CD14-positive monocyte (primary cell): Measurements from ENCODE around the gene ANKRD13C. TPM values are rescaled to one million over a fixed set of nuclear protein-coding genes. Genes with fewer than 3 reads are reported as not detected.

ENCODE experiments used
- DNase-seq, 3 donors: peaks; one replicate each; pipeline ENCODE4 v3.0.0-alpha.2; 2011 to 2022
- H2AFZ ChIP-seq: 2 replicates; pipeline ENCODE4 v1.6.0; 2012; ENCODE audit warnings: mild to moderate bottlenecking, low read depth, low read length, inconsistent platforms; ENCODE audit not compliant: insufficient read depth, poor library complexity, severe bottlenecking
- H3K27ac ChIP-seq, 2 donors: 1 replicate in 1 of 2; 2 replicates in 1 of 2; pipeline ENCODE4 v1.5.1; 2012 to 2013; ENCODE audit warnings: low read length in 2 of 2, control low read depth in 1 of 2, inconsistent platforms in 1 of 2, low read depth in 1 of 2, mild to moderate bottlenecking in 1 of 2
- H3K27me3 ChIP-seq, 2 donors: one replicate each; pipeline versions ENCODE4 v1.6.0 to v1.6.1; 2011 to 2013; ENCODE audit warnings: low read length in 2 of 2; ENCODE audit not compliant: control insufficient read depth in 2 of 2, insufficient read depth in 2 of 2
- H3K36me3 ChIP-seq, 2 donors: replicated peaks in 1 of 2; 1 replicate in 1 of 2; 2 replicates in 1 of 2; pipeline versions ENCODE4 v1.5.1 to v1.6.1; 2012 to 2013; ENCODE audit warnings: low read length in 2 of 2, control low read depth in 1 of 2, inconsistent platforms in 1 of 2, mild to moderate bottlenecking in 1 of 2; ENCODE audit not compliant: insufficient read depth in 2 of 2, control insufficient read depth in 1 of 2
- H3K4me1 ChIP-seq, 2 donors: 1 replicate in 1 of 2; 2 replicates in 1 of 2; pipeline versions ENCODE4 v1.5.1 to v1.6.1; 2012 to 2013; ENCODE audit warnings: low read length in 2 of 2, control low read depth in 1 of 2, inconsistent platforms in 1 of 2, mild to moderate bottlenecking in 1 of 2, moderate library complexity in 1 of 2; ENCODE audit not compliant: insufficient read depth in 2 of 2, control insufficient read depth in 1 of 2
- H3K4me2 ChIP-seq: replicated peaks from 2 replicates; pipeline ENCODE3; 2012; ENCODE audit warnings: low read length, moderate library complexity, mild to moderate bottlenecking; ENCODE audit not compliant: poor library complexity, severe bottlenecking; ENCODE audit errors: extremely low read depth
- H3K4me3 ChIP-seq, 3 experiments: fragments of 200-600 bp in 1 of 3; sonication (generic) in 1 of 3; replicated peaks in 1 of 3; 1 replicate in 2 of 3; 2 replicates in 1 of 3; pipeline ENCODE4 v1.5.1; 2011 to 2013; ENCODE audit warnings: low read length in 3 of 3, mild to moderate bottlenecking in 3 of 3, control low read depth in 2 of 3, low read depth in 2 of 3, inconsistent platforms in 1 of 3, moderate library complexity in 1 of 3
- H3K79me2 ChIP-seq: 2 replicates; pipeline ENCODE4 v1.6.0; 2012; ENCODE audit warnings: mild to moderate bottlenecking, control low read depth, inconsistent platforms, low read length, moderate library complexity; ENCODE audit not compliant: insufficient read depth
- H3K9ac ChIP-seq: 2 replicates; pipeline ENCODE4 v1.6.0; 2017; ENCODE audit warnings: low read length, mild to moderate bottlenecking; ENCODE audit not compliant: insufficient read depth, poor library complexity, severe bottlenecking
- H3K9me3 ChIP-seq, 2 donors: replicated peaks in 1 of 2; 1 replicate in 1 of 2; 2 replicates in 1 of 2; pipeline versions ENCODE4 v1.5.1 to v1.6.1; 2012 to 2013; ENCODE audit warnings: low read length in 2 of 2, control low read depth in 1 of 2; ENCODE audit not compliant: control insufficient read depth in 1 of 2, insufficient read depth in 1 of 2
- H4K20me1 ChIP-seq: 2 replicates; pipeline ENCODE4 v1.6.0; 2012; ENCODE audit warnings: mild to moderate bottlenecking, low read length, control low read depth, moderate library complexity; ENCODE audit not compliant: insufficient read depth
- H3K27ac Mint-ChIP-seq, 7 donors: one replicate each; pipeline ENCODE4 v1.8.0; 2020; ENCODE audit warnings: mild to moderate bottlenecking in 7 of 7, mixed read lengths in 7 of 7, moderate library complexity in 6 of 7, inconsistent platforms in 2 of 7
- H3K27me3 Mint-ChIP-seq, 3 donors: one replicate each; pipeline ENCODE4 v1.8.0; 2021 to 2022; ENCODE audit warnings: low read depth in 3 of 3, mild to moderate bottlenecking in 3 of 3, mixed read lengths in 3 of 3, moderate library complexity in 3 of 3, inconsistent platforms in 1 of 3
- H3K36me3 Mint-ChIP-seq, 2 donors: one replicate each; pipeline ENCODE4 v1.8.0; 2020; ENCODE audit warnings: mixed read lengths in 2 of 2, inconsistent platforms in 1 of 2, mild to moderate bottlenecking in 1 of 2
- H3K4me1 Mint-ChIP-seq: one replicate; pipeline ENCODE4 v1.8.0; 2020; ENCODE audit warnings: mild to moderate bottlenecking, mixed read lengths
- H3K4me3 Mint-ChIP-seq, 2 donors: one replicate each; pipeline ENCODE4 v1.8.0; 2020; ENCODE audit warnings: mild to moderate bottlenecking in 2 of 2, mixed read lengths in 2 of 2, moderate library complexity in 1 of 2
- H3K9me3 Mint-ChIP-seq, 7 donors: one replicate each; pipeline ENCODE4 v1.8.0; 2020 to 2022; ENCODE audit warnings: mixed read lengths in 7 of 7, mild to moderate bottlenecking in 6 of 7, moderate library complexity in 6 of 7, inconsistent platforms in 2 of 7
- CTCF ChIP-seq: fragments of 200-600 bp; IDR thresholded peaks from one replicate; pipeline ENCODE4 v1.8.0; 2022; ENCODE audit warnings: antibody characterized with exemption, mild to moderate bottlenecking
- WGBS: methylation state at CpG from one replicate; pipeline ENCODE4 v1.1.5; 2013; ENCODE audit warnings: missing lambda C conversion rate; ENCODE audit not compliant: insufficient coverage; 5-methylcytosine and 5-hydroxymethylcytosine counted together
- intact Hi-C, 2 donors: fragments of 100-400 bp; cut with micrococcal nuclease; formaldehyde crosslinking; loops; one replicate each; pipeline versions ENCODE4 v1.15.0 to v1.15.1; 2023
- polyA plus RNA-seq, 3 donors: library from polyadenylated mRNA; depleted of rRNA in 1 of 3; unstranded in 2 of 3; stranded (reverse) in 1 of 3; fragments of 300-500 nt in 2 of 3; fragments of >200 nt in 1 of 3; fragmentation: Illumina TruSeq in 2 of 3; gene quantifications; 1 replicate in 2 of 3; 2 replicates in 1 of 3; pipeline ENCODE4 v1.2.3, GENCODE V29; 2012 to 2021

Gene ANKRD13C
- polyA plus RNA-seq, 3 donors: 4.5 to 7.6 (median 6.5) TPM

- Histone ChIP-seq H2AFZ (no peak overlapping the region), H3K27me3 (no peaks in the 10 kb centered on the region), H3K27ac (no peak overlapping the region), H3K9me3 (no peaks in the 10 kb centered on the region), H3K4me3 (no peak overlapping the region), H3K79me2 (peaks cover 90% of the 10 kb centered on the region), H3K9ac (no peak overlapping the region), H4K20me1 (peaks cover 64% of the 10 kb centered on the region), H3K4me1 (peaks cover 14 to 32% of the 10 kb centered on the region in 2 donors), H3K4me2 (no peak overlapping the region), H3K36me3 (peaks cover 36 to 57% of the 10 kb centered on the region in 2 donors)
- Mint-ChIP-seq H3K36me3 (peaks cover 34 to 41% of the 10 kb centered on the region in 2 donors), H3K27ac (no peak overlapping the region), H3K4me1 (peaks cover 25% of the 10 kb centered on the region), H3K27me3 (no peaks in the 10 kb centered on the region), H3K4me3 (no peak overlapping the region), H3K9me3 (no peaks in the 10 kb centered on the region)
- intact Hi-C loops: no loop called here
- 100% methylated on average over 1 of the region's 2 CpGs for WGBS
- no peak for TF ChIP-seq CTCF
- no peak for DNase-seq
Measured at GRCh38 chr1:70224954-70225353, 129.6 kb downstream of the ANKRD13C start.

GRCh38 chr1:70222716-70223235, 131.7 kb downstream of the ANKRD13C start:
- H3K36me3 ChIP-seq: peaks cover 15 to 37% of the 10 kb centered on the region in 2 donors
- DNase-seq: no peak
- no peaks in the 10 kb centered on the region for H3K27me3 ChIP-seq
- WGBS: no CpG with 5 or more reads among the region's 3 CpGs
- Mint-ChIP-seq H3K27me3 (no peaks in the 10 kb centered on the region), H3K4me3 (no peak overlapping the region), H3K27ac (peak overlapping the region in 3 of 7 donors; percentile 91 to 97 (median 96)), H3K4me1 (peaks cover 28% of the 10 kb centered on the region), H3K36me3 (peaks cover 21 to 29% of the 10 kb centered on the region in 2 donors), H3K9me3 (no peaks in the 10 kb centered on the region)
- no peak overlapping the region for H2AFZ ChIP-seq
- H4K20me1 ChIP-seq: peaks cover 44% of the 10 kb centered on the region
- no peaks in the 10 kb centered on the region for H3K9me3 ChIP-seq
- TF ChIP-seq CTCF: no peak
- H3K4me2 ChIP-seq: peak overlapping the region; percentile 78
- intact Hi-C loops: no loop called here
- peaks cover 92% of the 10 kb centered on the region for H3K79me2 ChIP-seq
- H3K4me3 ChIP-seq: peak overlapping the region in 1 of 3 experiments; percentile 87
- no peak overlapping the region for H3K9ac ChIP-seq
- peaks cover 14 to 32% of the 10 kb centered on the region in 2 donors for H3K4me1 ChIP-seq
- H3K27ac ChIP-seq: peak overlapping the region in 1 of 2 donors; percentile 96
